ENCODE results near the gene POLE. TPM values are rescaled to one million over a fixed set of nuclear protein-coding genes. Genes with fewer than 3 reads are reported as not detected.

POLE gene
- total and polyA plus RNA-seq, 4 donors: 7.6 to 39.2 (median 19.7) TPM

DNA sequence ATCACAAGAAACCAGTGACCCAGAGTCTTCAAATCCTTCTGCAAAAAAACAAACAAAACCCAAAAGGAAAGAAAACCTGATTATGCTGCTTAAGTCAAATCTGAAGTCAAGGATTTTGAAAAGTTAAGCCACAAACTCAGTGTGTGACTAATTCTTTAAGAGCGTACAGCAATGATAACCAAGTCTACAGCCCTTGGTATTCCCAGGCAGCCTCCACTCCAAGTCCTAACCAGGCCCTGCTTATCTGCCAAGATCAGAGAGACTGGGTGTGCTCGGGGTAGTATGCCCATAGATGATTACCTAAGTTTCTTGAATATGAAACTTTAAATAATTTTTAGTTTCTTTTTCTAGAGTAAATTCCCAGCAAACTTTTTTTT lies 36.6 kb upstream of the POLE start:
- no peak overlapping the region for H3K4me3 ChIP-seq (ENCODE audit: low read depth in 1 of 3, low read length in 3 of 3)
- H3K9ac ChIP-seq (ENCODE audit: low read depth in 1 of 2, low read length in 2 of 2): no peak overlapping the region
- no peak for DNase-seq (ENCODE audit: low spot score)
- no peak overlapping the region for H3K27ac ChIP-seq (ENCODE audit: low read depth in 1 of 2, low read length in 2 of 2)
- H3K4me1 ChIP-seq (ENCODE audit: control insufficient read depth in 4 of 4, insufficient read depth in 4 of 4, low read length in 3 of 4): no peaks in the 10 kb centered on the region
- 98% methylated on average over 2 of the region's 2 CpGs for WGBS
- H3K9me3 ChIP-seq (ENCODE audit: control insufficient read depth in 4 of 4, low read length in 3 of 4): no peaks in the 10 kb centered on the region
- no peaks in the 10 kb centered on the region for H3K27me3 ChIP-seq (ENCODE audit: control insufficient read depth in 4 of 4, insufficient read depth in 4 of 4, low read length in 3 of 4)
- TF ChIP-seq GABPA (IDR thresholded peaks at IDR 0.05 in 1 of 2, conservative IDR thresholded peaks at IDR 0.05 in 1 of 2): no peak
- peaks cover 32 to 86% (median 42%) of the 10 kb centered on the region in 4 donors for H3K36me3 ChIP-seq (ENCODE audit: control insufficient read depth in 4 of 4, insufficient read depth in 3 of 4, low read depth in 1 of 4, low read length in 3 of 4)

- peaks cover 29 to 84% (median 40%) of the 10 kb centered on the region in 4 donors for H3K36me3 ChIP-seq (ENCODE audit: control insufficient read depth in 4 of 4, insufficient read depth in 3 of 4, low read depth in 1 of 4, low read length in 3 of 4)
- H3K4me1 ChIP-seq (ENCODE audit: control insufficient read depth in 4 of 4, insufficient read depth in 4 of 4, low read length in 3 of 4): no peaks in the 10 kb centered on the region
- H3K27ac ChIP-seq (ENCODE audit: low read depth in 1 of 2, low read length in 2 of 2): no peak overlapping the region
- WGBS: 93% methylated on average over 30 of the region's 30 CpGs
- no peaks in the 10 kb centered on the region for H3K9me3 ChIP-seq (ENCODE audit: control insufficient read depth in 4 of 4, low read length in 3 of 4)
- TF ChIP-seq, protein P1, sequence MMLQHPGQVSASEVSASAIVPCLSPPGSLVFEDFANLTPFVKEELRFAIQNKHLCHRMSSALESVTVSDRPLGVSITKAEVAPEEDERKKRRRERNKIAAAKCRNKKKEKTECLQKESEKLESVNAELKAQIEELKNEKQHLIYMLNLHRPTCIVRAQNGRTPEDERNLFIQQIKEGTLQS (IDR thresholded peaks at IDR 0.05): no peak
- TF ChIP-seq, protein P2, sequence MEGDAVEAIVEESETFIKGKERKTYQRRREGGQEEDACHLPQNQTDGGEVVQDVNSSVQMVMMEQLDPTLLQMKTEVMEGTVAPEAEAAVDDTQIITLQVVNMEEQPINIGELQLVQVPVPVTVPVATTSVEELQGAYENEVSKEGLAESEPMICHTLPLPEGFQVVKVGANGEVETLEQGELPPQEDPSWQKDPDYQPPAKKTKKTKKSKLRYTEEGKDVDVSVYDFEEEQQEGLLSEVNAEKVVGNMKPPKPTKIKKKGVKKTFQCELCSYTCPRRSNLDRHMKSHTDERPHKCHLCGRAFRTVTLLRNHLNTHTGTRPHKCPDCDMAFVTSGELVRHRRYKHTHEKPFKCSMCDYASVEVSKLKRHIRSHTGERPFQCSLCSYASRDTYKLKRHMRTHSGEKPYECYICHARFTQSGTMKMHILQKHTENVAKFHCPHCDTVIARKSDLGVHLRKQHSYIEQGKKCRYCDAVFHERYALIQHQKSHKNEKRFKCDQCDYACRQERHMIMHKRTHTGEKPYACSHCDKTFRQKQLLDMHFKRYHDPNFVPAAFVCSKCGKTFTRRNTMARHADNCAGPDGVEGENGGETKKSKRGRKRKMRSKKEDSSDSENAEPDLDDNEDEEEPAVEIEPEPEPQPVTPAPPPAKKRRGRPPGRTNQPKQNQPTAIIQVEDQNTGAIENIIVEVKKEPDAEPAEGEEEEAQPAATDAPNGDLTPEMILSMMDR (IDR thresholded peaks at IDR 0.05; ENCODE audit: low read depth, low read length, missing input control): no peak
- no peak for TF ChIP-seq RAD21 (IDR thresholded peaks at IDR 0.05)
- no peak for TF ChIP-seq FOXA1 (IDR thresholded peaks at IDR 0.05)
- H3K27me3 ChIP-seq (ENCODE audit: control insufficient read depth in 4 of 4, insufficient read depth in 4 of 4, low read length in 3 of 4): no peaks in the 10 kb centered on the region
- DNase-seq (ENCODE audit: low spot score): no peak
- H3K4me3 ChIP-seq (ENCODE audit: low read depth in 1 of 3, low read length in 3 of 3): no peak overlapping the region
- no peak overlapping the region for H3K9ac ChIP-seq (ENCODE audit: low read depth in 1 of 2, low read length in 2 of 2)
These were observed 36.0 kb upstream of the POLE start for GRCh38 chr12:132723015-132723763.

DNA sequence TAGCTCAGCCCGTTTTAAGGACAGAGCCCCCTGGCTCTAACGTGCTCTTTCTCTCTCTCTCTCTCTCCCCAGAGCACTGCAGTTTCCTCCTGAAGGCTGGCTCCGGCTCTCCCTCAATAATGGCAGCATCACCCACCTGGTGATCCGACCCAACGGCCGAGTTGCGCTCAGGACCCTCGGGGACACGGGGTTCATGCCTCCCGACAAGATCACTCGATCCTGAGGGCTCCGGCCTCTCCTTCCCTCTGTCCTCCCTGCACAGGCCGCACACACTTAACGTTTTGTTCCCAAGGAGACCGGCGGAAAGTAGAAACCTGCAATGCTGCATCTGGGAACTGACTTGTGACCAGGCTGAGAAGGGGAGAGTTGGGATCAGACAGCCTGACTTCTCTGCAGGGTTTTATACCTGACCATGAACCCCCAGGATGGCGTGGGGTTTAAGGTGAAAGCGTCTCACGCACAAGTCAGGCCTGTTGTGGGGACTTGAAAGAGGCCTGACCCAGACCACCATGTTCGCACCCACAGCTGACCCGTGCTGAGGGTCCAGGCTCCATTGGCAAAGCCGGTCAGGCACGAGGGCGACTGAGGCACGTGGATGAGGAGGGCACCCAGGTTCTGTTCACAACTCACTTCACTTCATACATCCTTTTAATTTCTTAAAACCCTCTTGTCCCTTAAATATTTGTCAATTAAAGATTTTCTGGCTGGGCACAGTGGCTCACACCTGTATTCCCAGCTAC lies 33.6 kb upstream of the POLE start:
- WGBS: 97% methylated on average over 25 of the region's 25 CpGs
- Histone ChIP-seq H3K9me3 (ENCODE audit: control insufficient read depth in 4 of 4, low read length in 3 of 4) (no peaks in the 10 kb centered on the region), H3K27me3 (ENCODE audit: control insufficient read depth in 4 of 4, insufficient read depth in 4 of 4, low read length in 3 of 4) (no peaks in the 10 kb centered on the region), H3K9ac (ENCODE audit: low read depth in 1 of 2, low read length in 2 of 2) (no peak overlapping the region), H3K4me1 (ENCODE audit: control insufficient read depth in 4 of 4, insufficient read depth in 4 of 4, low read length in 3 of 4) (peaks cover 0 to 1% (median under 1%) of the 10 kb centered on the region in 4 donors), H3K27ac (ENCODE audit: low read depth in 1 of 2, low read length in 2 of 2) (no peak overlapping the region), H3K36me3 (ENCODE audit: control insufficient read depth in 4 of 4, insufficient read depth in 3 of 4, low read depth in 1 of 4, low read length in 3 of 4) (peaks cover 25 to 74% (median 33%) of the 10 kb centered on the region in 4 donors), H3K4me3 (ENCODE audit: low read depth in 1 of 3, low read length in 3 of 3) (no peak overlapping the region)
- no peak for TF ChIP-seq TAF1 (conservative IDR thresholded peaks at IDR 0.05)
- TF ChIP-seq, protein P1 (IDR thresholded peaks at IDR 0.05): no peak
- TF ChIP-seq, protein P3, sequence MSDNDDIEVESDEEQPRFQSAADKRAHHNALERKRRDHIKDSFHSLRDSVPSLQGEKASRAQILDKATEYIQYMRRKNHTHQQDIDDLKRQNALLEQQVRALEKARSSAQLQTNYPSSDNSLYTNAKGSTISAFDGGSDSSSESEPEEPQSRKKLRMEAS (IDR thresholded peaks at IDR 0.05): no peak
- TF ChIP-seq FOXA2 (IDR thresholded peaks at IDR 0.05): no peak
- TF ChIP-seq, protein P2 (IDR thresholded peaks at IDR 0.05; ENCODE audit: low read depth, low read length, missing input control): no peak
- TF ChIP-seq YY1 (IDR thresholded peaks at IDR 0.05): no peak
- no peak for DNase-seq (ENCODE audit: low spot score)
